GM21619 (cell line): ENCODE data around the gene PIK3IP1.
"Not testable (repeated sequence)": the region's sequence is repeated elsewhere in the genome, so short reads cannot be mapped to it uniquely, and the experiment has no call there.

ENCODE experiments used
- ATAC-seq: cut with Tn5 transposase; IDR thresholded peaks from one replicate; pipeline ENCODE4 v1.9.1; 2021; ENCODE audit not compliant: unreplicated experiment

Gene PIK3IP1

GRCh38 chr22:31292236-31292989 lies at the start of gene PIK3IP1:
Gene PIK3IP1, minus strand, starts transcription at chr22:31292488. Its CDS starts 144 bp downstream, at chr22:31292344.
- ATAC-seq, result peak; percentile 32

- ATAC-seq, result no peak
These were observed 49.2 kb upstream of the PIK3IP1 start for GRCh38 chr22:31341386-31342088.

GRCh38 chr22:31340765-31341247 lies 48.5 kb upstream of the PIK3IP1 start:
- ATAC-seq, result no peak

- ATAC-seq, result no peak
These were observed 48.1 kb upstream of the PIK3IP1 start for GRCh38 chr22:31340360-31340759.

- ATAC-seq, result no peak
These were observed 47.0 kb upstream of the PIK3IP1 start for GRCh38 chr22:31339148-31339832.

GRCh38 chr22:31337178-31337577 lies 44.9 kb upstream of the PIK3IP1 start:
- no peak for ATAC-seq

GRCh38 chr22:31334329-31334728 lies 42.0 kb upstream of the PIK3IP1 start:
- ATAC-seq, result no peak

GRCh38 chr22:31333641-31334040 lies 41.4 kb upstream of the PIK3IP1 start:
- ATAC-seq, result no peak

- ATAC-seq, result no peak
These were observed 40.6 kb upstream of the PIK3IP1 start for GRCh38 chr22:31332886-31333285.

- no peak for ATAC-seq
These were observed 39.7 kb upstream of the PIK3IP1 start for GRCh38 chr22:31332010-31332409.

- no peak for ATAC-seq
These were observed 37.3 kb upstream of the PIK3IP1 start for GRCh38 chr22:31329453-31330215.

GRCh38 chr22:31329029-31329428 lies 36.7 kb upstream of the PIK3IP1 start:
- ATAC-seq, result no peak

GRCh38 chr22:31328544-31328960 lies 36.3 kb upstream of the PIK3IP1 start:
- ATAC-seq, result no peak

GRCh38 chr22:31327806-31328543 lies 35.7 kb upstream of the PIK3IP1 start:
- ATAC-seq, result no peak

GRCh38 chr22:31326877-31327276 lies 34.6 kb upstream of the PIK3IP1 start:
- no peak for ATAC-seq

GRCh38 chr22:31323578-31324550 lies 31.6 kb upstream of the PIK3IP1 start:
- ATAC-seq, result no peak

- no peak for ATAC-seq
These were observed 29.1 kb upstream of the PIK3IP1 start for GRCh38 chr22:31321421-31321820.

- ATAC-seq, result not testable (repeated sequence)
These were observed 21.9 kb upstream of the PIK3IP1 start for GRCh38 chr22:31314220-31314619.
